ENCODE measurements around the gene DNPEP. TPM values are rescaled to one million over a fixed set of nuclear protein-coding genes. Genes with fewer than 3 reads are reported as not detected.

Gene DNPEP
- total and polyA plus RNA-seq, 2 of the 8 experiments (the other 6 are each of a cell fraction or from before 2014, with no cell fraction given): 59.8 to 109 TPM

DNA sequence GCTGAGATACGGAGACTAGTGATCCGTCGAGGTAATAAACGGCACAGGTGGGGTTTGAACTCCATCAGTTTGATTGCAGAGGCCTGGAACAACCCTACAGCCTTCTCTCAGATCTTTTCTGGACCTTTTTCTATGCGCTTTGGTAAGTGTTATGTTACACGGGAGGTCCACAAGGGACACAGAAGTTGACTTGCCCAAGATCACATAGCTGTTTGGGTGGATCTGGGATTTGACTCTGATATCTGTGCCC, 1.1 kb upstream of the DNPEP start:
- Histone ChIP-seq H3K4me2 (ENCODE audit: insufficient read depth in 1 of 2, low read depth in 2 of 2, low read length in 2 of 2) (peak overlapping the region; percentile 61 to 69), H3K79me2 (ENCODE audit: control insufficient read depth in 1 of 2, insufficient read depth in 2 of 2, low read length in 2 of 2) (no peaks in the 10 kb centered on the region), H2BK20ac (ENCODE audit: low read length) (no peak overlapping the region), H3K9me3 (ENCODE audit: insufficient read depth in 2 of 2, low read depth in 1 of 2, low read length in 1 of 2) (no peaks in the 10 kb centered on the region), H3K4me3 (ENCODE audit: extremely low read depth in 1 of 4, insufficient read depth in 2 of 4, low read depth in 3 of 4, low read length in 4 of 4) (peak overlapping the region; percentile 36 to 75 (median 54)), H3K9ac (replicated peaks in 1 of 4; ENCODE audit: extremely low read depth in 1 of 4, low read depth in 3 of 4, low read length in 3 of 4) (no peak overlapping the region; a peak in 3 of 7 replicates), H4K20me1 (replicated peaks in 1 of 2; ENCODE audit: control insufficient read depth in 1 of 2, insufficient read depth in 2 of 2, low read length in 2 of 2) (peaks cover 0 to 2% of the 10 kb centered on the region in 2 experiments), H2AK5ac (ENCODE audit: low read depth, low read length) (no peak overlapping the region), H3K36me3 (ENCODE audit: control insufficient read depth in 2 of 4, insufficient read depth in 4 of 4, low read length in 3 of 4) (peaks cover 7 to 13% (median 10%) of the 10 kb centered on the region in 4 experiments; a peak in 6 of 8 replicates), H3K23ac (ENCODE audit: insufficient read length) (no peak overlapping the region), H2BK15ac (ENCODE audit: low read length) (no peak overlapping the region), H2BK120ac (replicated peaks; ENCODE audit: low read depth, low read length) (no peak overlapping the region), H3K4ac (replicated peaks; ENCODE audit: insufficient read length, low read depth, low read length) (no peak overlapping the region), H3K18ac (ENCODE audit: extremely low read depth, low read length) (no peak overlapping the region), H4K5ac (ENCODE audit: insufficient read length, low read depth, low read length) (no peak overlapping the region), H3K14ac (ENCODE audit: insufficient read length) (no peak overlapping the region), H2BK12ac (ENCODE audit: low read depth, low read length) (no peak overlapping the region), H3K79me1 (ENCODE audit: low read depth, low read length) (peaks cover 2% of the 10 kb centered on the region), H3K4me1 (replicated peaks in 1 of 4; ENCODE audit: control insufficient read depth in 3 of 4, insufficient read depth in 4 of 4, low read length in 3 of 4) (peaks cover 0 to 13% (median 4%) of the 10 kb centered on the region in 4 experiments; a peak in 5 of 7 replicates), H3K27me3 (replicated peaks in 1 of 4; ENCODE audit: control insufficient read depth in 3 of 4, extremely low read depth in 1 of 4, insufficient read depth in 3 of 4, low read length in 3 of 4) (no peaks in the 10 kb centered on the region; a peak in 1 of 7 replicates), H3K23me2 (ENCODE audit: low read depth, low read length) (peaks cover 3% of the 10 kb centered on the region), H2AFZ (ENCODE audit: low read length) (peak overlapping the region; percentile 89), H3K56ac (replicated peaks; ENCODE audit: insufficient read length, low read depth, low read length) (no peak overlapping the region), H4K91ac (replicated peaks; ENCODE audit: insufficient read length, low read length) (no peak overlapping the region), H3K27ac (ENCODE audit: low read depth, low read length) (no peak overlapping the region), H2BK5ac (ENCODE audit: low read depth, low read length) (no peak overlapping the region), H4K8ac (ENCODE audit: extremely low read depth, insufficient read depth, low read length) (no peak overlapping the region)
- DNase-seq (ENCODE audit: low read depth in 1 of 2, low spot score in 2 of 2) (no peak), FAIRE-seq (no peak)
- ChIA-PET CTCF (ENCODE audit: partially characterized antibody) (interaction anchor here (0.5 to 8.0 kb wide), 24 partner anchors 10 to 278 kb away, joined by 3 to 142 read pairs (median 4); partner anchors contain the start of genes GMPPA and SPEG), POLR2A (ENCODE audit: partially characterized antibody) (interaction anchor here (0.9 to 2.0 kb wide), 5 partner anchors 14 to 103 kb away, joined by 3 to 8 read pairs (median 4); no protein-coding TSS in a partner anchor)
- 79% methylated on average over 6 of the region's 6 CpGs; no CpG with 5 or more reads in 1 of the 2 experiments for WGBS, 2 experiments (ENCODE audit: extremely low coverage in 1 of 2, insufficient coverage in 1 of 2, insufficient read length in 1 of 2, insufficient replicate concordance in 2 of 2, low coverage in 1 of 2, low lambda C conversion rate in 2 of 2, missing lambda C conversion rate in 1 of 2)
- TF ChIP-seq YY1 (IDR thresholded peaks at IDR 0.05; ENCODE audit: low read depth, low read length) (no peak), TAF7 (optimal IDR thresholded peaks at IDR 0.05; ENCODE audit: borderline replicate concordance, low read depth, low read length) (no peak), FOSL1 (IDR thresholded peaks at IDR 0.05; ENCODE audit: insufficient read depth, low read depth, low read length) (no peak), GABPA (IDR thresholded peaks at IDR 0.05; ENCODE audit: borderline replicate concordance, insufficient read depth, low read length) (no peak), POU5F1 (IDR thresholded peaks at IDR 0.05; ENCODE audit: low read depth, low read length) (no peak), RFX5 (IDR thresholded peaks at IDR 0.05; ENCODE audit: borderline replicate concordance, low read depth, low read length) (no peak), SP1 (IDR thresholded peaks at IDR 0.05; ENCODE audit: low read depth, low read length) (no peak)
- TF ChIP-seq, protein P1, sequence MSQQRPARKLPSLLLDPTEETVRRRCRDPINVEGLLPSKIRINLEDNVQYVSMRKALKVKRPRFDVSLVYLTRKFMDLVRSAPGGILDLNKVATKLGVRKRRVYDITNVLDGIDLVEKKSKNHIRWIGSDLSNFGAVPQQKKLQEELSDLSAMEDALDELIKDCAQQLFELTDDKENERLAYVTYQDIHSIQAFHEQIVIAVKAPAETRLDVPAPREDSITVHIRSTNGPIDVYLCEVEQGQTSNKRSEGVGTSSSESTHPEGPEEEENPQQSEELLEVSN (IDR thresholded peaks at IDR 0.05): no peak

Data from H1 (cell line).